Hematopoietic multipotent progenitor cell treated with erythropoietin and hydrocortisone succinate and interleukin-3 and kit ligand, for 6 days (in vitro differentiated cells): ENCODE measurements around the gene CHGA.

Experiments used
- DNase-seq: peaks from one replicate; pipeline ENCODE4 v3.0.0-alpha.2; 2015

CHGA gene

GRCh38 chr14:92962831-92963095, 39.8 kb downstream of the CHGA start:
- DNase-seq: no peak

GRCh38 chr14:92963301-92964123, 40.6 kb downstream of the CHGA start:
- DNase-seq: no peak

DNA sequence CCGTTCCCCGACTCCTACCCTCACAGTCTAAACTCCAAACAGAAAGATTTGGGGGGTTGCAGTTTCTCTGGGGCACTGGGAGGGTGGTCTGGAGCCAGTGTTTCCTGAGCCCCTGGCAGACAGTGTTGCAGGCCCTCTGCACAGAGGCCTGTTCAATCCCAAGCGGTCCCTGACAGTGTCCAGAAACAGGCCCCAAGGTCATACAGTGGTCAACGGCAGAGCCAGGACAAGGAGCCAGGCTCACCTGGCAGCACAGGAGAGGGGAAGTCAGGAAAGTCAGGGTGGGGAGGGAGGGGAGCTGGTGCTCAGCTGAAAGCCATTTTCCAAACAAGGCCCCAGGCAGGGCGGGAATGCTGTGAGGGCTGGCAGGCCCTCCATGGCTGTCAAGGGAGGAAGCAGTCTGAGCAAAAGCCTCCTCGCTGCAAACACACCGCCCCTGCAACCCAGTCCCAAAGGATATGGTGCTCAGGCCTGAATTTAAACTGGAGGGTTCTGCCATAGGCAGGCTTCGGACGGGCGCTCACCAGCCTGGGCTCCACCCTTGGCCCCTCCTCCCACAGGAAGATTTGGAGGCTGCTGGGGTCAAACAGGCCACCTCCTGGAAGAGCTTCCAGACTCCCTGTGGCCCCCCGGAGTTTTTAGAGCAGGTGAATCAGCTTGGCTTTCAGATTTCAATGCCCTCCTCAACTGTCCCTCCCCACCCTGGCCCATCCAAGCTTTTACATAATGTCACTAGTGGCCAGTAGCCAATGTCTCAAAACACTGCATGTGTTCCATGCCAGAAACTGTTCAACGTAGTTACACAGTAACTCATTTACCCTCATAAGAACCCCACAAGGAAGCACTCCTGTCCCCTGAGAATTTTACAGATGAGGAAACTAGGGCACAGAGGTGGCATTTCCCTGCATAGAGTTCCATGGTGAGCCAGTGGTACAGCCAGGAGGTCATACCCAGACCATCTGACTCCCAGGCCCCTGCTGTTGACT, 41.5 kb downstream of the CHGA start:
- no peak for DNase-seq

DNA sequence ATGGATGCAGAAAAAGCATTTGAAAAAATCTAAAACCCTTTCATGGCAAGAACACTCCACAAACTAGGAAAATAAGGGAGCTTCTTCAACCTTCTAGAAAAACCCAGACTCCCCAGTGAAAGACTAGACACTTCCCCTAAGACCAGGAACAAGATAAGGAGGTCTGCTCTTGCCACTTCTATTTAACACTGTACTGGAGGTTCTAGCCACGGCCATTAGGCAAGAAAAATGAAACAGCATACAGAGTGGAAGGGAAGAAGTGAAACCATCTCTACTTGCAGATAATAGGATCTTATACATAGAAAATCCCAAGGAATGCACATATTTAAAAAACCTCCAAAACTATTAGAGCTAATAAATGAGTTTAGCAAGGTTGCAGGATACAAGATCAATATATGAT, 42.3 kb downstream of the CHGA start:
- DNase-seq: peak; percentile 26

DNA sequence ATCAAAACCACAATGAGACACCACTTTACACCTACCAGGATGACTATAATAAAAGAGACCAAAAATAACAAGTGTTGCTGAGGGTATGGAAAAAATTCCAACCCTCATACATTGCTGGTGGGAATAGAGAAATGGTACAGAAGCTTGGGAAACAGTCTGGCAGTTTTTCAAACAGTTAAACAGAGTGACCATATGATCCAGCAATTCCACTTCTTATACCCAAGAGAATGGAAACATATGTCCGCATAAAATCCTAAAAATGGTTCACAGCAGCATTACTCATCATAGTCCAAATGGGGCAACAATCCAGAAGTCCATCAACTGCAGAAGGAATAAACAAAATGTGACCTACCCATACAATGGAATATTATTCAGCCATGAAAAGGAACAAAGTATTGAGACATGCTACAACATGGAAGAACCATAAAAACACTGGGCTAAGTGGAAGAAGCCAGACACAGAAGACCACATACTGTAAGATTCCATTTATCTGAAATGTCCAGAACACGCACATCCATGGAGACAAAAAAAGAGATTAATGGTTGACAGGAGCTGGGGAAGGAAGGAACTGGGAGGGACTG, 44.5 kb downstream of the CHGA start:
- DNase-seq: no peak

GRCh38 chr14:92968291-92969020, 45.5 kb downstream of the CHGA start:
- DNase-seq: no peak

- no peak for DNase-seq
Measured at GRCh38 chr14:92969430-92969829, 46.5 kb downstream of the CHGA start.

DNA sequence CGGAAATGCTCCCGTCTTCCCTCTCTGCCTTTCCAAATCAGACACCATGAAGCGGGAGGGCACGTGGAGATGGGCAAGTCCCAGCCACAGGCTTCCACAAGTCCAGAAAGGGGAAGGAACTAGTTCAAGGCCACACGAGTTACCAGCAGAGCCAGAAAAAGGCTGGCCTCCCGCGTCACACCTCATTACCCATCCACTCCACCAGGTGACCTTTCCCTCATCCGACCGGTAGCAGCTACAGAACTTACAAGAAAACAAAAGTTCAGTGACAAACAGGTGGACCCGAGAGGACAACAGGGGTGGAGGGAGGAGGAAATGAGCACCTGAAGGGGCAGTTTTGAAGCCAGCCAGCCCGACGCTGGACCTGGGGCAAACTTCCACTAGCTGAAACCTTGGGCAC, 46.9 kb downstream of the CHGA start:
- DNase-seq: no peak

GRCh38 chr14:92970271-92970670, 47.3 kb downstream of the CHGA start:
- no peak for DNase-seq

DNA sequence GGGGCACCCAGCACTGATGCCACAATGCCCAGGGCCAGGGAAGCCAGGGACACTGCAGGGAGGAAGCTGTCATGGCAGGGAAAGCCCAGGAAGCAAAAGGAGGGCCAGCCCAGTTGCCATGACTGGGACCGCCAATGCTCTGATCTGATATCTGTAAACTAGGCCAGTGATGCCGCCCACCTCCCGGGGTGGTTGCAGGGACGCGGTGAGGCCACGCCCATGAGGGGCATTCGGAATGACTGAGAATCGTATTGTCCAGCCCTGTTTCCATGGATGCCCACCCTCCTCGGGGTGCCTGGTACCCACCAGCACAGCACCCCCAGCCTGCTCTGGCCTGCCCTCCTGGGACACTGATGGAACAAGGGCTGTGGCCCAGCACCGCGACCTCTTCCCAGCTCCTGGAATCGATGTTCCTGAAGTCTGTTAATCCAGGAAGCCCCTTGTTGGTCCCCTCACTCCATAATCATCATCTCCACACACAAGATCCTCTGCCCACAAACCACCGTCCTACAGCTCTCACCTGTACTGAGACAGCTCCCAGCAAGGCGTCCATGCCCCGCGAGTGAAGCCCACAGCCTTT, 48.7 kb downstream of the CHGA start:
- DNase-seq: peak; percentile 13

DNA sequence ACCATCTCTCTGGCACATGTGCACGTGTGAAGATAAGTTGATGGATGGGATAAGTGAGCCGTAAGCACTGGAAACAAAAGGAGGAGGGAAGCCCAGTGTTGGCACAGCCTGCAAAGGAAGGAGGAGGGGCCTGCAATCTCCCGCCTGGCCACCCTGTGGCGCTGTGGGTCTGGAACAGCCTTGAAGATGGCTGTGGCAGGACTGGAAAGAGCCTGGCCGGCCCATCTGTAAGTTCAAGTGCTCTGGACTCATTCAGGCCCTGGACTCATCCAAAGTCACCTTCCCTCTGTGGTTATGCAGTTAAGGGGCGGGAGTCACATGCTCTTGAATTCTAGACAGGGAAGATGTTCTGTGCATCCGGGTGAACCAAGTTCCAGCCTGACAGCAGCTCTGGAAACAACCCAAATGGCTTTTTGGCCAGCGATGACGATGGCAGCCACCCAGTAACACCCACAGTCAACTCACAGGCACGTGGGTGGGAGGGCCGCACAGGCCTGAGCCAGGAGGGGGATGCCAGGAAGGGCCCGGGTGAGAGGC, 50.4 kb downstream of the CHGA start:
- DNase-seq: peak; percentile 35

GRCh38 chr14:92973798-92974372, 50.9 kb downstream of the CHGA start:
- no peak for DNase-seq

GRCh38 chr14:92974541-92975345, 51.8 kb downstream of the CHGA start:
- DNase-seq: no peak

GRCh38 chr14:92976268-92976667, 53.3 kb downstream of the CHGA start:
- no peak for DNase-seq

GRCh38 chr14:92978229-92979021, 55.5 kb downstream of the CHGA start:
- DNase-seq: no peak

- DNase-seq: no peak
Measured at GRCh38 chr14:92980866-92981265, 57.9 kb downstream of the CHGA start.

DNA sequence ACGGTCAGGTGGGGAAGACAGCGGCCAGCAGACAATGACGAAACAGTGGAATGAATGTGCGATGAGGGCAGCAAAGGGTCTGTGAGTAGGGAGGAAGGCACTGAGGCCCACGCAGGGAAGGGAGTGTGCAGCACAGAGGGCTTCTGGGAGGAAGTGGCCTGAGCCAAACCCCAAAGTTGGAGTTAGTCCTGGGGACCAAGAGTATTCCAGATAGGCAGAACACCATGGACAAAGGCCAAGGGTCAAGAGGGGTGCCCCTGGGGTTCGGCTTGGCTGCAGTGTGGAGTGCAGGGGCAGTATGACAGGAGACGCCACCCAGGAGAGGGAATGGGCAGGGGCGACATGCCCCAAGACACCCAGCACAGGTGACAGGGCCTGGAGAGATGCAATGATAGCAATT, 58.8 kb downstream of the CHGA start:
- no peak for DNase-seq

DNA sequence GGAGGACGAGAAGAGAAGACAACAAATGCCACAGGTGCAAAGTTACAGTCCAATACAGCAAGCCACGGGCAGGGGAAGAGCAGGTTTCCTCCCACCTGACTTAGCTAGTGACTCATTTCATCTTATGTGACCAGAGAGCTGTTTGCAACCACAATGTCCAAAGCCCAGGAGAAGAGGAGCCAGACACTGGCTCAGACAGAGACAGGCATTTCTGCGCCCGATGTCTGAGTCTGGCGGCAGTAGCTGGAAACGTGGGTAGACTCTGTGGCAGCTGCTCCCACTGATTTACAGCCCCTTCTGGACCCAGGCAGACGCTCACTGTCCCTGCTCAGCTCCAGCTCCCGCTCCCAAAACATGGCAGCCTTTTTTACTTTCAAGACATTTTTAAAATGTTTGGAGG, 60.0 kb downstream of the CHGA start:
- DNase-seq: no peak

DNA sequence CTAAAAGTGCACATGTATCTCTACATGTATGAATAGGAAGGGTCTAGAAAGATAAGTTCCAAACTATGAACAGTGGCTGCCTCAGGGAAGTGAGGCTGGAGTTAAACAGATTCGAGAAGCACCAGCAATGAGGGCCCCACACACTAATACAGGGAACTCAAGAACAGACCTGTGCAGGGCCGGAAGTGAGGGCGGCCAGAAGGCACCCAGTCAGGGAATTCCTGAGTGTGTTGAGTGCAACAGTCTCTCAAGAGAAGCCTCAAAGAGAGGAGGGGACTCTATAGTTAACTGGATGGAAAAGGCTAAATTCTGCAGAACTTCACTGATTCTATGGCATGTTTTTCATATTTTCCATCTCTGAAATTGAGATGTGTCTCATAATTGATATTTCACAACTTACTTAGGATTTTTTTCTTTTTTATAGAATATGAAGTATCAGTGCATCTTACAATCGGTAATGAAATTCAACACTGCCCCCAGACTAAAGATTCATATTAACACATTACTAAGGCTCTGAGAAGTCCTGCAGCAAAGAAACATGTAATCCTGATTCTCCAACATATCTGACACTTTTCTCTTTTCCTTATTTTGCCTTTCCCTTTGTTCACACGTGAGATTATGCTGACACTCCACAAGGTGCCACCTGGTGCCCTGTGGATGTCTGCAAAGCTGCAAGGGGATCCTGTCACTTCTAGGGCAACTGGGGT, 61.3 kb downstream of the CHGA start:
- DNase-seq: no peak
